H1 (cell line): Measurements from ENCODE around the gene LMX1A.

Experiments used
- CHD2 ChIP-seq: IDR thresholded peaks from 2 replicates; pipeline ENCODE4 v1.6.1; 2012; ENCODE audit warnings: low read length, improper control_type of control experiment
- EP300 ChIP-seq, 2 experiments: IDR thresholded peaks; 1 replicate in 1 of 2; 2 replicates in 1 of 2; pipeline ENCODE4 v1.6.1; 2011 to 2012; ENCODE audit warnings: low read depth in 2 of 2, low read length in 2 of 2, mild to moderate bottlenecking in 2 of 2, borderline replicate concordance in 1 of 2, inconsistent platforms in 1 of 2, moderate library complexity in 1 of 2
- EZH2 ChIP-seq: fragments of 200-600 bp; sonication (generic); IDR thresholded peaks from 2 replicates; pipeline ENCODE4 v1.7.1; 2012; ENCODE audit warnings: low read depth, mild to moderate bottlenecking, moderate library complexity, low read length, inconsistent platforms; ENCODE audit not compliant: severe bottlenecking
- GABPA ChIP-seq: IDR thresholded peaks from 2 replicates; pipeline ENCODE4 v1.6.1; 2011; ENCODE audit warnings: mild to moderate bottlenecking, low read length, moderate library complexity, borderline replicate concordance; ENCODE audit not compliant: insufficient read depth
- HDAC2 ChIP-seq, 2 experiments: fragments of 300-600 bp in 1 of 2; sonication (generic) in 1 of 2; IDR thresholded peaks; 2 replicates each; pipeline ENCODE4 v1.6.1; 2011 to 2012; ENCODE audit warnings: low read depth in 2 of 2, low read length in 2 of 2, mild to moderate bottlenecking in 2 of 2, moderate library complexity in 2 of 2, borderline replicate concordance in 1 of 2, inconsistent platforms in 1 of 2
- KDM4A ChIP-seq: IDR thresholded peaks from one replicate; pipeline ENCODE4 v1.7.1; 2012; ENCODE audit warnings: low read depth, mild to moderate bottlenecking, moderate library complexity, low read length, inconsistent platforms; ENCODE audit not compliant: severe bottlenecking
- NRF1 ChIP-seq: IDR thresholded peaks from 2 replicates; pipeline ENCODE4 v1.6.1; 2011; ENCODE audit warnings: mild to moderate bottlenecking, low read depth, low read length, improper control_type of control experiment
- POLR2A ChIP-seq, 2 experiments: IDR thresholded peaks; 1 replicate in 1 of 2; 2 replicates in 1 of 2; pipeline ENCODE4 v1.6.1; 2011; ENCODE audit warnings: low read depth in 2 of 2, low read length in 2 of 2, mild to moderate bottlenecking in 2 of 2; ENCODE audit errors: control extremely low read depth in 1 of 2
- POLR2AphosphoS5 ChIP-seq: IDR thresholded peaks from 2 replicates; pipeline ENCODE4 v1.6.1; 2011; ENCODE audit warnings: low read depth, low read length
- SIRT6 ChIP-seq: IDR thresholded peaks from one replicate; pipeline ENCODE4 v1.7.1; 2012; ENCODE audit warnings: low read length, inconsistent platforms
- TAF1 ChIP-seq: IDR thresholded peaks from 2 replicates; pipeline ENCODE4 v1.6.1; 2011; ENCODE audit warnings: mild to moderate bottlenecking, low read depth, low read length
- TEAD4 ChIP-seq: IDR thresholded peaks from 2 replicates; pipeline ENCODE4 v1.6.1; 2012; ENCODE audit warnings: low read depth, low read length, inconsistent platforms, mixed read lengths
- TF ChIP-seq, protein P1 (sequence below): IDR thresholded peaks from 2 replicates; pipeline ENCODE4 v1.6.1; 2012; ENCODE audit warnings: inconsistent platforms
- TF ChIP-seq, protein P2 (sequence below), 3 experiments: IDR thresholded peaks; 1 replicate in 2 of 3; 2 replicates in 1 of 3; pipeline versions ENCODE4 v1.5.1 to v1.6.1; 2011; ENCODE audit warnings: low read length in 3 of 3, mild to moderate bottlenecking in 3 of 3, inconsistent platforms in 2 of 3, low read depth in 1 of 3, moderate library complexity in 1 of 3; ENCODE audit not compliant: insufficient read depth in 1 of 3; ENCODE audit errors: control extremely low read depth in 1 of 3

DNA sequence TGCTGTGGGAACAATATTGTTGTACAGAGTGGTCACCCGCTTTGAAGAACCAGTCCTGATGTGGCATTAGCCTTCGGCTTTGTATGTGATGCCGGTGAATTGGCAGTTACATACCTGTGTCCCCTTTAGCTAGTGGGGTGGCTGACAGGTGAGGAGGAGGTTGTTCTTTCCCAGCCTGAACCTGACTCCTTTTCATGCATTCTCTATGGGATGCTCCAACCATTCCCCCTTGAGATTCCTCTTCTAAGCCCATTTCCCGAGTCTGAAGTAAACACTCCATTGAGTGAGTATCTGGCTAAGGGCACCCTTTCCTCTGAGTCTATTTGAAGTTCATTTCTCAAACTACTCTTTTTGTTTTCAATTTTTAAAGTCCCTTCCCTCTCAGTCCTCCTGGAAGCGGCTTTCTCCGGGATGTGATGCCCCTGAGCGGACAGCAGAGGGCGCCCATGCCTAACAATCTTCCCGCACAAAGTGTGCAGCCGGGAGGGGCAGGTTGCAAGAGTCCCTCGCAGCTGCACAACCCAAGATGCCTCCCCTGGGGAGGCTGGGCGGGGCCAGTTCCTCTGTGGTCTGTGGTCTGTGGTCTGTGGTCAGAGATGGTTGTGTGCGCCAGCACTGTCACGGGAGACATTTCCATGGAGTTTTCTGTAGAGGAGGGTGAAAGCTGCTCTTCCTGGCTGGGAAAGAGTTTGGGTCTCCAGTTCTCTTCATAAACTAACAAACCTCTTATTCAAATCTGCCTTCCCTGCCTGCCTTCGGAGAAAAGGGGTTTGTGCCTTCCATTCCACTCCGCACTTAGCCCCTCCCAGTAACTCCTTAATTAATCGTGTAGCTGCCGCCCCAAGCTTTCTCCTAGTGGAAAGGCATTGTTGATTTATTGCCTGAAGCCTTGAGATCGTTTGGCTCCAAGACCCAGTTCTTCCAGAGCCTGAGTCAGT lies 36.4 kb upstream of the LMX1A start:
- TF ChIP-seq, protein P1, sequence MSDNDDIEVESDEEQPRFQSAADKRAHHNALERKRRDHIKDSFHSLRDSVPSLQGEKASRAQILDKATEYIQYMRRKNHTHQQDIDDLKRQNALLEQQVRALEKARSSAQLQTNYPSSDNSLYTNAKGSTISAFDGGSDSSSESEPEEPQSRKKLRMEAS, result no peak
- TF ChIP-seq CHD2 (no peak), TAF1 (no peak), NRF1 (no peak), POLR2AphosphoS5 (no peak), POLR2A (IDR thresholded peaks at IDR 0.05; ENCODE audit: control extremely low read depth in 1 of 2, low read depth in 2 of 2, low read length in 2 of 2) (no peak), GABPA (no peak), EP300 (IDR thresholded peaks at IDR 0.05; ENCODE audit: borderline replicate concordance in 1 of 2, low read depth in 2 of 2, low read length in 2 of 2) (peak in 1 of 2 experiments; percentile 14; a peak in 1 of 3 replicates), HDAC2 (IDR thresholded peaks at IDR 0.05; ENCODE audit: borderline replicate concordance in 1 of 2, low read depth in 2 of 2, low read length in 2 of 2) (no peak), KDM4A (peak; percentile 61), TEAD4 (no peak), SIRT6 (no peak), EZH2 (no peak)
- TF ChIP-seq, protein P2, sequence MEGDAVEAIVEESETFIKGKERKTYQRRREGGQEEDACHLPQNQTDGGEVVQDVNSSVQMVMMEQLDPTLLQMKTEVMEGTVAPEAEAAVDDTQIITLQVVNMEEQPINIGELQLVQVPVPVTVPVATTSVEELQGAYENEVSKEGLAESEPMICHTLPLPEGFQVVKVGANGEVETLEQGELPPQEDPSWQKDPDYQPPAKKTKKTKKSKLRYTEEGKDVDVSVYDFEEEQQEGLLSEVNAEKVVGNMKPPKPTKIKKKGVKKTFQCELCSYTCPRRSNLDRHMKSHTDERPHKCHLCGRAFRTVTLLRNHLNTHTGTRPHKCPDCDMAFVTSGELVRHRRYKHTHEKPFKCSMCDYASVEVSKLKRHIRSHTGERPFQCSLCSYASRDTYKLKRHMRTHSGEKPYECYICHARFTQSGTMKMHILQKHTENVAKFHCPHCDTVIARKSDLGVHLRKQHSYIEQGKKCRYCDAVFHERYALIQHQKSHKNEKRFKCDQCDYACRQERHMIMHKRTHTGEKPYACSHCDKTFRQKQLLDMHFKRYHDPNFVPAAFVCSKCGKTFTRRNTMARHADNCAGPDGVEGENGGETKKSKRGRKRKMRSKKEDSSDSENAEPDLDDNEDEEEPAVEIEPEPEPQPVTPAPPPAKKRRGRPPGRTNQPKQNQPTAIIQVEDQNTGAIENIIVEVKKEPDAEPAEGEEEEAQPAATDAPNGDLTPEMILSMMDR (IDR thresholded peaks at IDR 0.05; ENCODE audit: control extremely low read depth in 1 of 3, insufficient read depth in 1 of 3, low read depth in 1 of 3, low read length in 3 of 3), result peak; percentile 85 to 92 (median 88)
